MM.1S (cell line): ENCODE results near the gene KIF4B.
"Not testable (repeated sequence)": the region's sequence is repeated elsewhere in the genome, so short reads cannot be mapped to it uniquely, and the experiment has no call there.

Experiments
- DNase-seq: peaks from one replicate; pipeline ENCODE4 v3.0.0-alpha.2; 2015
- H2AFZ ChIP-seq: fragments of 300-600 bp; sonication (generic); 2 replicates; pipeline ENCODE4 v1.6.0; 2016; ENCODE audit warnings: antibody characterized with exemption, low read length
- H3F3A ChIP-seq: fragments of 300-600 bp; sonication (generic); 2 replicates; pipeline ENCODE4 v1.6.1; 2016; ENCODE audit warnings: mild to moderate bottlenecking, antibody characterized with exemption, low read length, moderate library complexity, mixed read lengths; ENCODE audit not compliant: insufficient read depth
- H3K27ac ChIP-seq: fragments of 300-600 bp; sonication (generic); 2 replicates; pipeline ENCODE4 v1.5.1; 2016; ENCODE audit warnings: mild to moderate bottlenecking, low read length
- H3K27me3 ChIP-seq: fragments of 300-600 bp; sonication (generic); replicated peaks from 2 replicates; pipeline ENCODE4 v1.6.0; 2016; ENCODE audit warnings: low read length; ENCODE audit not compliant: insufficient read depth
- H3K36me3 ChIP-seq: fragments of 300-600 bp; sonication (generic); replicated peaks from 2 replicates; pipeline ENCODE4 v1.6.1; 2016; ENCODE audit warnings: mild to moderate bottlenecking, low read length, mixed read lengths; ENCODE audit not compliant: insufficient read depth
- H3K4me1 ChIP-seq: fragments of 300-600 bp; sonication (generic); 2 replicates; pipeline ENCODE4 v1.6.1; 2016; ENCODE audit warnings: low read length, mixed read lengths
- H3K4me2 ChIP-seq: fragments of 300-600 bp; sonication (generic); 2 replicates; pipeline ENCODE4 v1.6.0; 2016; ENCODE audit warnings: low read depth, low read length
- H3K4me3 ChIP-seq: fragments of 300-600 bp; sonication (generic); 2 replicates; pipeline ENCODE4 v1.5.1; 2016; ENCODE audit warnings: low read length, mixed read lengths
- H3K79me2 ChIP-seq: fragments of 300-600 bp; sonication (generic); 2 replicates; pipeline ENCODE4 v1.6.1; 2016; ENCODE audit warnings: mixed run types, low read length, mixed read lengths
- H3K9ac ChIP-seq: fragments of 300-600 bp; sonication (generic); 2 replicates; pipeline ENCODE4 v1.6.1; 2016; ENCODE audit warnings: low read length, mixed read lengths
- H3K9me2 ChIP-seq: fragments of 300-600 bp; sonication (generic); replicated peaks from 2 replicates; pipeline ENCODE4 v1.6.1; 2016; ENCODE audit warnings: mild to moderate bottlenecking, low read length, mixed read lengths; ENCODE audit not compliant: insufficient read depth
- H3K9me3 ChIP-seq: fragments of 300-600 bp; sonication (generic); replicated peaks from 2 replicates; pipeline ENCODE4 v1.6.1; 2016; ENCODE audit warnings: mild to moderate bottlenecking, low read length, mixed read lengths; ENCODE audit not compliant: insufficient read depth
- H4K20me1 ChIP-seq: fragments of 300-600 bp; sonication (generic); 2 replicates; pipeline ENCODE4 v1.6.1; 2016; ENCODE audit warnings: mild to moderate bottlenecking, low read length, moderate library complexity, mixed read lengths; ENCODE audit not compliant: insufficient read depth
- CTCF ChIP-seq: fragments of 300-600 bp; sonication (generic); IDR thresholded peaks from 2 replicates; pipeline ENCODE4 v1.5.1; 2016; ENCODE audit warnings: antibody characterized with exemption, low read length, mixed read lengths
- EZH2 ChIP-seq: fragments of 300-600 bp; sonication (generic); optimal IDR thresholded peaks from 2 replicates; pipeline ENCODE3; 2017; ENCODE audit warnings: low read depth, mild to moderate bottlenecking, antibody characterized with exemption, low read length, mixed read lengths
- EZH2phosphoT487 ChIP-seq: fragments of 300-600 bp; sonication (generic); IDR thresholded peaks from 2 replicates; pipeline ENCODE4 v1.6.1; 2018; ENCODE audit warnings: antibody characterized with exemption, low read length

Gene KIF4B

DNA sequence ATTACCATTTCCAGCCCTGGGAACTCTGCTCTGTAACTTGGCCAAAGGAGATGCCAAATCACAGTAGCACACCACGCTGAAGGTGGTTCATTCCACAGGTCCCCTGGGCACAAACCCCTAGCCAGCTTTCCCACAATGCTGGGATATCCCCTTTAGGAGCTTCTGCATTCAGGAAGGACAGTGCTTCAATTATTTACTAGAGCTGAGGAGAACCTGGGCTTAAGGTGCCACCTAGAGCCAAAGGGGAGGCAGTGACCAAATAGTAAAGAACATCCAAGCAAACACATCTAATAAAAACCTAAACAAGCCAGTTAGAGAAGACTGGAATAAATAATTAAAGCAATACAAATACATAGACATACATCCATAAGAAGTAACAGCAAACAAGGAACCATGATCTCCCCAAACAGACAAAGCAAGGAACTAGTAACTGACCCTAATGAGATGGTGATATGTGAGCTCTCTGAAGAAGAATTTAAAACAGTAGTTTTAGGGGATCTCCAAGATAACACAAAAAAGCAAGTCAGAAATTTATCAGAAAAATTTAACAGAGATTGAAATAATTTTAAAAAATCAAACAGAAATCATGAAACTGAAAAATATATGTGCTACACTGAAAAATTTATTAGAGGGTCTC is 14.6 kb downstream of the KIF4B start:
- Histone ChIP-seq H4K20me1 (no peaks in the 10 kb centered on the region), H2AFZ (no peak overlapping the region), H3K9me3 (no peaks in the 10 kb centered on the region), H3K9ac (no peak overlapping the region), H3K79me2 (no peaks in the 10 kb centered on the region), H3K9me2 (no peaks in the 10 kb centered on the region), H3K27ac (no peak overlapping the region), H3K27me3 (no peaks in the 10 kb centered on the region), H3K4me3 (no peak overlapping the region), H3F3A (no peaks in the 10 kb centered on the region), H3K36me3 (no peaks in the 10 kb centered on the region), H3K4me1 (no peaks in the 10 kb centered on the region), H3K4me2 (no peak overlapping the region)
- DNase-seq = no peak
- TF ChIP-seq CTCF (peak; percentile 16), EZH2phosphoT487 (no peak), EZH2 (no peak)

DNA sequence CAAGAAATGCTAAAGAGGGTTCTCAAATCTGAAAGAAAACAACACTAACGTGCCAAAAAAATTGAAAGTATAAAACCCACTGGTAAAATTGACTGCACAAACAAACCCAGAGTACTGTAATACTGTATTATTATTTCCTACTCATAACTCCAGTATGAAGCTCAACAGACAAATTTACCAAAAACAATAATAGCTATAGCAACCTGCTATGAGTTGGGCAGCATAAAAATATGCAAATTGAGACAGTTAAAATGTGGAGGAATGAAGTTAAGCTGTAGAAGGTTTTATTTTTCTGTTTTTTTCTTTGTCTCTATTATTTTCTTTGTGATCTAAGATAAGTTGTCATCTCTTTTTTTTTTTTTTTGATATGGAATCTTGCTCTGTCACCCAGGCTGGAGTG is 15.7 kb downstream of the KIF4B start:
- H3K27me3 ChIP-seq = no peaks in the 10 kb centered on the region
- no peak overlapping the region for H2AFZ ChIP-seq
- no peak overlapping the region for H3K4me2 ChIP-seq
- H3K4me3 ChIP-seq = no peak overlapping the region
- TF ChIP-seq CTCF (no peak), EZH2phosphoT487 (no peak), EZH2 (no peak)
- no peaks in the 10 kb centered on the region for H4K20me1 ChIP-seq
- H3K9me2 ChIP-seq = no peaks in the 10 kb centered on the region
- no peaks in the 10 kb centered on the region for H3K79me2 ChIP-seq
- no peaks in the 10 kb centered on the region for H3K36me3 ChIP-seq
- no peak for DNase-seq
- H3K9ac ChIP-seq = no peak overlapping the region
- no peak overlapping the region for H3K27ac ChIP-seq
- H3F3A ChIP-seq = no peaks in the 10 kb centered on the region
- H3K9me3 ChIP-seq = no peaks in the 10 kb centered on the region
- no peaks in the 10 kb centered on the region for H3K4me1 ChIP-seq

DNA sequence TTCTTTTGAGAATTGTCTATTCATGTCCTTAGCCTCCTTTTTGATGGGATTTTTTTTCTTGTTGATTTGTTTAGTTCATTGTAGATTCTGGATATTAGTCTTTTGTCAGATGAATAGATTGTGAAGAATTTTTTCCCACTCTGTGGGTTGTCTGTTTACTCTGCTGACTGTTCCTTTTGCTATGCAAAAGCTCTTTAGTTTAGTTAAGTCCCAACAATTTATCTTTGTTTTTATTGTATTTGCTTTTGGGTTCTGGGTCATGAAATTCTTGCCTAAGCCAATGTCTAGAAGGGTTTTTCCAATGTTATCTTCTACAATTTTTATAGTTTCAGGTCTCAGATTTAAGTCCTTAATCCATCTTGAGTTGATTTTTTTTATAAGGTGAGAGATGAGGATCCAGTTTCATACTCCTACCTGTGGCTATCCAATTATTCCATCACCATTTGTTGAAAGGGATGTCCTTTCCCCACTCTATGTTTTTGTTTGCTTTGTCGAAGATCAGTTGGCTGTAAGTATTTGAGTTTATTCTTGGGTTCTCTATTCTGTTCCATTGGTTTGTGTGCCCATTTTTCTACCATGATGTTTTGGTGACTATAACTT is 20.7 kb downstream of the KIF4B start:
- not testable (repeated sequence) for H3K9me2 ChIP-seq, H3K9ac ChIP-seq, H3F3A ChIP-seq, H3K27me3 ChIP-seq, DNase-seq, H3K36me3 ChIP-seq, H3K79me2 ChIP-seq, H2AFZ ChIP-seq, H3K4me2 ChIP-seq, H3K4me1 ChIP-seq, H3K9me3 ChIP-seq, H3K27ac ChIP-seq, H4K20me1 ChIP-seq, H3K4me3 ChIP-seq

DNA sequence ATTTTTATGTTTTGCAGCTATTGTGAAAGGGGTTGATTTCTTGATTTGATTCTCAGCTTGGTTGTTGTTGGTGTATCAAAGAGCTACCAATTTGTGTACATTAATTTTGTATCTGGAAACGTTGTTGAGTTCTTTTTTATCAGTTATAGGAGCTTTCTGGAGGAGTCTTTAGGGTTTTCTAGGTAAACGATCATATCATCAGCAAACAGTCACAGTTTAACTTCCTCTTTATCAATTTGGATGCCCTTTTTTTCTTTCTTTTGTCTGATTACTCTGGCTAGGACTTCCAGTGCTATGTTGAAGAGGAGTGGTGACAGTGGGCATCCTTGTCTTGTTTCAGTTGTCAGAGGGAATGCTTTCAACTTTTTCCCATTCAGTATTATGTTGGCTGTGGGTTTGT is 21.5 kb downstream of the KIF4B start:
- not testable (repeated sequence) for H3K9me2 ChIP-seq, H3K36me3 ChIP-seq, H3K4me3 ChIP-seq, H3K27me3 ChIP-seq, H3F3A ChIP-seq, H3K79me2 ChIP-seq, H3K4me2 ChIP-seq, H2AFZ ChIP-seq, H3K27ac ChIP-seq, H4K20me1 ChIP-seq, DNase-seq, H3K9me3 ChIP-seq, H3K9ac ChIP-seq, H3K4me1 ChIP-seq
